Ishikawa (cell line): ENCODE measurements around the gene MTMR11.

Experiments used
- CEBPB ChIP-seq: IDR thresholded peaks from 2 replicates; pipeline ENCODE4 v1.6.1; 2012
- CREB1 ChIP-seq: IDR thresholded peaks from 2 replicates; pipeline ENCODE4 v1.6.1; 2012; ENCODE audit warnings: low read depth
- EGR1 ChIP-seq: IDR thresholded peaks from 2 replicates; pipeline ENCODE4 v1.6.1; 2012
- EP300 ChIP-seq: IDR thresholded peaks from 2 replicates; pipeline ENCODE4 v1.6.1; 2012; ENCODE audit warnings: borderline replicate concordance
- FOXM1 ChIP-seq: IDR thresholded peaks from 2 replicates; pipeline ENCODE4 v1.6.1; 2012; ENCODE audit warnings: low read depth, borderline replicate concordance
- NFIC ChIP-seq: IDR thresholded peaks from 2 replicates; pipeline ENCODE4 v1.6.1; 2012
- RAD21 ChIP-seq: IDR thresholded peaks from 2 replicates; pipeline ENCODE4 v1.6.1; 2012; ENCODE audit warnings: low read depth
- TAF1 ChIP-seq: IDR thresholded peaks from 2 replicates; pipeline ENCODE4 v1.6.1; 2012; ENCODE audit warnings: low read depth, mild to moderate bottlenecking
- TCF12 ChIP-seq: IDR thresholded peaks from 2 replicates; pipeline ENCODE4 v1.6.1; 2012; ENCODE audit warnings: low read depth
- TEAD4 ChIP-seq: IDR thresholded peaks from 2 replicates; pipeline ENCODE4 v1.6.1; 2012
- YY1 ChIP-seq: IDR thresholded peaks from 2 replicates; pipeline ENCODE4 v1.6.1; 2012; ENCODE audit warnings: low read depth
- ZBTB7A ChIP-seq: IDR thresholded peaks from 2 replicates; pipeline ENCODE4 v1.6.1; 2012; ENCODE audit warnings: low read depth
- TF ChIP-seq, protein P1 (sequence below): IDR thresholded peaks from 2 replicates; pipeline ENCODE4 v1.6.1; 2012; ENCODE audit warnings: low read depth, mild to moderate bottlenecking
- TF ChIP-seq, protein P2 (sequence below): IDR thresholded peaks from 2 replicates; pipeline ENCODE4 v1.6.1; 2012
- TF ChIP-seq, protein P3 (sequence below): IDR thresholded peaks from 2 replicates; pipeline ENCODE4 v1.6.1; 2012

Gene MTMR11, protein sequence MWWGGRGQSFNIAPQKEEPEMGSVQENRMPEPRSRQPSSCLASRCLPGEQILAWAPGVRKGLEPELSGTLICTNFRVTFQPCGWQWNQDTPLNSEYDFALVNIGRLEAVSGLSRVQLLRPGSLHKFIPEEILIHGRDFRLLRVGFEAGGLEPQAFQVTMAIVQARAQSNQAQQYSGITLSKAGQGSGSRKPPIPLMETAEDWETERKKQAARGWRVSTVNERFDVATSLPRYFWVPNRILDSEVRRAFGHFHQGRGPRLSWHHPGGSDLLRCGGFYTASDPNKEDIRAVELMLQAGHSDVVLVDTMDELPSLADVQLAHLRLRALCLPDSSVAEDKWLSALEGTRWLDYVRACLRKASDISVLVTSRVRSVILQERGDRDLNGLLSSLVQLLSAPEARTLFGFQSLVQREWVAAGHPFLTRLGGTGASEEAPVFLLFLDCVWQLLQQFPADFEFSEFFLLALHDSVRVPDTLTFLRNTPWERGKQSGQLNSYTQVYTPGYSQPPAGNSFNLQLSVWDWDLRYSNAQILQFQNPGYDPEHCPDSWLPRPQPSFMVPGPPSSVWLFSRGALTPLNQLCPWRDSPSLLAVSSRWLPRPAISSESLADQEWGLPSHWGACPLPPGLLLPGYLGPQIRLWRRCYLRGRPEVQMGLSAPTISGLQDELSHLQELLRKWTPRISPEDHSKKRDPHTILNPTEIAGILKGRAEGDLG

DNA sequence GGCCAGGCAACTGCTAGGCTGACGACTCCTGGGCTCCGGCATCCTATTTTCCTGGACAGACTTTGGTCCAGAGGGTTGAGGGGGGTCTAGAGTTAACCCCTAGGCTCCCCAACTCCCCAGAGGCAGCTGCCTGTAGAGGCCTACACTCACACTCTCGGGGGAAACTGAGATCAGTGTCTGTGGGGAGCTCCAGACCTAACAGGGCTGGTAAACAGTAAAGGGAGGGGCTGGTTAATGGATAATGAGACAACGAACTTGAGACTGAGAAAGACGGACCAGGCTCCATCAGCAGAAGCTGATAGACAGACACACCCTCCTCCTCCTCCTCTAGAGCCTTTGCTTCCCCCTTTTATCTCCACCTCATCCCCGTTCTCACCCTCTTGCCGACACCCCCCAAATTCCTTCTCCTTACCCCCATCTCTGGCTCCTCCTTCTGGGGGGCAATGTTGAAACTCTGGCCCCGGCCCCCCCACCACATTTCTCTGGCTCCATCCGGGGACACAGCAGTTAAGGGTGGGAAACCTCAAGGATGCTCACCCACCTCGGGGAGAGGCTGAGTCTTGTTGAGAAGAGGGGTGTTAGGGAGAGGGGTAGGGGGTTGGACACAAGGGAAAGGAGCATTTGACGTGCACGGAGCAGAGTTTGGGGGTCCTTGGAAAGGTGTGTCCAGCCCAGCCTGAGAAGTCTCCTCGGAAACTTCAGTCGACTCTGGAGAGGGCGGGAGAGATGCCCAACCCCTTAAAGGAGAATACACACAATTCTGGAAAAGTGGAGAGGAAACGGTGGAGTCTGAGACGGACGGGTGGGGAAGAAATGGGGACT is at the start of gene MTMR11:
Gene MTMR11 (minus strand): TSS at position 710 of the 822 bp plus-strand sequence. CDS start 232 bp downstream, at position 478.
- TF ChIP-seq FOXM1 (no peak), NFIC (no peak), TAF1 (no peak), YY1 (no peak), TEAD4 (no peak), ZBTB7A (0 out of 2 replicates have a peak, but pooled peaks have one; percentile 56)
- TF ChIP-seq, protein P1, sequence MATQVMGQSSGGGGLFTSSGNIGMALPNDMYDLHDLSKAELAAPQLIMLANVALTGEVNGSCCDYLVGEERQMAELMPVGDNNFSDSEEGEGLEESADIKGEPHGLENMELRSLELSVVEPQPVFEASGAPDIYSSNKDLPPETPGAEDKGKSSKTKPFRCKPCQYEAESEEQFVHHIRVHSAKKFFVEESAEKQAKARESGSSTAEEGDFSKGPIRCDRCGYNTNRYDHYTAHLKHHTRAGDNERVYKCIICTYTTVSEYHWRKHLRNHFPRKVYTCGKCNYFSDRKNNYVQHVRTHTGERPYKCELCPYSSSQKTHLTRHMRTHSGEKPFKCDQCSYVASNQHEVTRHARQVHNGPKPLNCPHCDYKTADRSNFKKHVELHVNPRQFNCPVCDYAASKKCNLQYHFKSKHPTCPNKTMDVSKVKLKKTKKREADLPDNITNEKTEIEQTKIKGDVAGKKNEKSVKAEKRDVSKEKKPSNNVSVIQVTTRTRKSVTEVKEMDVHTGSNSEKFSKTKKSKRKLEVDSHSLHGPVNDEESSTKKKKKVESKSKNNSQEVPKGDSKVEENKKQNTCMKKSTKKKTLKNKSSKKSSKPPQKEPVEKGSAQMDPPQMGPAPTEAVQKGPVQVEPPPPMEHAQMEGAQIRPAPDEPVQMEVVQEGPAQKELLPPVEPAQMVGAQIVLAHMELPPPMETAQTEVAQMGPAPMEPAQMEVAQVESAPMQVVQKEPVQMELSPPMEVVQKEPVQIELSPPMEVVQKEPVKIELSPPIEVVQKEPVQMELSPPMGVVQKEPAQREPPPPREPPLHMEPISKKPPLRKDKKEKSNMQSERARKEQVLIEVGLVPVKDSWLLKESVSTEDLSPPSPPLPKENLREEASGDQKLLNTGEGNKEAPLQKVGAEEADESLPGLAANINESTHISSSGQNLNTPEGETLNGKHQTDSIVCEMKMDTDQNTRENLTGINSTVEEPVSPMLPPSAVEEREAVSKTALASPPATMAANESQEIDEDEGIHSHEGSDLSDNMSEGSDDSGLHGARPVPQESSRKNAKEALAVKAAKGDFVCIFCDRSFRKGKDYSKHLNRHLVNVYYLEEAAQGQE = no peak
- TF ChIP-seq, protein P2, sequence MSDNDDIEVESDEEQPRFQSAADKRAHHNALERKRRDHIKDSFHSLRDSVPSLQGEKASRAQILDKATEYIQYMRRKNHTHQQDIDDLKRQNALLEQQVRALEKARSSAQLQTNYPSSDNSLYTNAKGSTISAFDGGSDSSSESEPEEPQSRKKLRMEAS = no peak

DNA sequence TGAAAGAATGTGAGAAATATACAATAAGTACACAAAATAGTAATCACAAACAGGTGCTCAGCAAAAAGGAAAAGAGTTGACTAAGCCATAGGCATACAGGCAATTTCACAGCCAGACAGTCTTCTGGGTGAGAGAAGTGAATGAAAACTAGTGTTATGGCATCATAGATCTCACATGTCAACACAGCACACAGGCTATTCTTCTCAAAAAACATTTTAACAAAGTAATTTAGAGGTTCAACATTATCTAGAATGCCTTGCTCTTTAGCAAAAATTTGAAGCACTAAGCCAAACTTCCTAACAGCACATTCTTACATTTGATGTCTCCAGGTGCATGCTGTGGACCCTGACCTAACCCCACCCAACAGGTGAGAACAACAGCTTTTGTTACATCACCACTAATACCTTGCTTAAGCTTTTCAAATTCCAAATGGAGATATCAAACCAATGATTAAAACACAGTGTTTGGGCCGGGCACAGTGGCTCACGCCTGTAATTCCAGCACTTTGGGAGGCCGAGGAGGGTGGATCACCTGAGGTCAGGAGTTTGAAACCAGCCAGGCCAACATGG is 43.4 kb upstream of the MTMR11 start:
- TF ChIP-seq, protein P1 = no peak

DNA sequence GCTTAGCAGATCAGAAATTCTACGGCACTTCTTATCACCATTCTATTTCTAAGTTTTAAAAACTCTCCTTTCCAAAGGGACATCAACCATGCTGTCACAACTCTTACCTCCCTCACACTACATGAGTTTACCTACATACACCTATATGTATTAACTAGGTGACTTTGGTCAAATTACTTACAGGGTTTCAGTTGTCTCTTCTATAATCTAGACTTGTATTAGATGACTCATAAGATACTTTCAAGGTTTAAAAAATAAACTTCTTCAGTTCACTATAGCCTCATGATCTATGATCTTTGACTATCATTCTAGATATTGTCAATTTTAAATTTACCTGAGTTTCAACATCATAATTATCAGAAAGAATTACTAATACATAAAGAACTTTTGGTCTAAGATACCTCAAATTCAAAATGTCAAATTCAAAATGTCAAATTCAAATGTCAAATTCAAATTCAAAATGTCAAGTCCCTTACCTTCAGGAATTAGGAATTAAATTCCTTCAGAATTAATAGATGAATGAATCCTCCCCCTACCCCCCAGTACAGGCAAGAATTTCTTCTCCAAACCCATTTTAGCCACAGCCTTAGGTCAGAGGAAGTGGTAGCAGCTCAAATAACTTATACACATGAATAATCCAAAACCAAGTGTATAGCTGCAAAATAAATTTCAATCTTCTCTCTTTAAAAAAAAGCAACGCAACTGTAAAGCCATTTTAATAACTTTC is 42.7 kb upstream of the MTMR11 start:
- TF ChIP-seq CREB1 (no peak), CEBPB (no peak), EP300 (no peak), ZBTB7A (no peak), NFIC (no peak), TAF1 (no peak), TCF12 (no peak), YY1 (no peak), TEAD4 (no peak), RAD21 (no peak), FOXM1 (no peak), EGR1 (no peak)
- TF ChIP-seq, protein P2 = no peak
- TF ChIP-seq, protein P1 = no peak
- TF ChIP-seq, protein P3, sequence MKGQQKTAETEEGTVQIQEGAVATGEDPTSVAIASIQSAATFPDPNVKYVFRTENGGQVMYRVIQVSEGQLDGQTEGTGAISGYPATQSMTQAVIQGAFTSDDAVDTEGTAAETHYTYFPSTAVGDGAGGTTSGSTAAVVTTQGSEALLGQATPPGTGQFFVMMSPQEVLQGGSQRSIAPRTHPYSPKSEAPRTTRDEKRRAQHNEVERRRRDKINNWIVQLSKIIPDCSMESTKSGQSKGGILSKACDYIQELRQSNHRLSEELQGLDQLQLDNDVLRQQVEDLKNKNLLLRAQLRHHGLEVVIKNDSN = no peak
